ENCODE results near the gene CC2D1A. TPM values are rescaled to one million over a fixed set of nuclear protein-coding genes. Genes with fewer than 3 reads are reported as not detected.

CC2D1A gene
- total RNA-seq (2014; rRNA removed; shearing (Covaris generic)): 16.8 and 19.7 TPM in 2 replicates
- polyA plus RNA-seq (2015; cell fraction: cytosol; rRNA removed): 15.0 and 15.7 TPM in 2 replicates
- 45.3 and 50.4 TPM in 2 replicates for polyA plus RNA-seq (2015; cell fraction: nucleus; rRNA removed)

- peak; percentile 80 for DNase-seq (ENCODE audit: low read depth)
Measured at GRCh38 chr19:13905634-13906520, at the start of gene CC2D1A, which contains the start of gene BRME1. CC2D1A (plus strand) TSS chr19:13906201; CDS start chr19:13906442, 241 bp downstream. BRME1 (minus strand) TSS chr19:13906117; CDS start chr19:13904892, 1,225 bp downstream.

- no peak for DNase-seq (ENCODE audit: low read depth)
Measured at GRCh38 chr19:13856497-13856896, 49.5 kb upstream of the CC2D1A start.

GRCh38 chr19:13859361-13859880 is 46.6 kb upstream of the CC2D1A start:
- peak; percentile 54 for DNase-seq (ENCODE audit: low read depth)

GRCh38 chr19:13860679-13861391 is 45.2 kb upstream of the CC2D1A start:
- DNase-seq (ENCODE audit: low read depth): no peak

- no peak for DNase-seq (ENCODE audit: low read depth)
Measured at GRCh38 chr19:13861392-13861713, 44.6 kb upstream of the CC2D1A start.

- DNase-seq (ENCODE audit: low read depth): peak; percentile 91
Measured at GRCh38 chr19:13861714-13862531, 44.1 kb upstream of the CC2D1A start.

- DNase-seq (ENCODE audit: low read depth): no peak
Measured at GRCh38 chr19:13864046-13864666, 41.8 kb upstream of the CC2D1A start.

- DNase-seq (ENCODE audit: low read depth): no peak
Measured at GRCh38 chr19:13864667-13865570, 41.1 kb upstream of the CC2D1A start.

GRCh38 chr19:13865571-13866462 is 40.2 kb upstream of the CC2D1A start:
- DNase-seq (ENCODE audit: low read depth): no peak

GRCh38 chr19:13866463-13867046 is 39.4 kb upstream of the CC2D1A start:
- DNase-seq (ENCODE audit: low read depth): no peak

- DNase-seq (ENCODE audit: low read depth): no peak
Measured at GRCh38 chr19:13868663-13869062, 37.3 kb upstream of the CC2D1A start.

GRCh38 chr19:13869281-13869680 is 36.7 kb upstream of the CC2D1A start:
- no peak for DNase-seq (ENCODE audit: low read depth)

GRCh38 chr19:13870873-13871272 is 35.1 kb upstream of the CC2D1A start:
- no peak for DNase-seq (ENCODE audit: low read depth)

GRCh38 chr19:13872339-13872694 is 33.7 kb upstream of the CC2D1A start:
- no peak for DNase-seq (ENCODE audit: low read depth)

GRCh38 chr19:13872695-13873389 is 33.2 kb upstream of the CC2D1A start:
- DNase-seq (ENCODE audit: low read depth): no peak

- no peak for DNase-seq (ENCODE audit: low read depth)
Measured at GRCh38 chr19:13873834-13874515, 32.0 kb upstream of the CC2D1A start.

- DNase-seq (ENCODE audit: low read depth): no peak
Measured at GRCh38 chr19:13875824-13876223, 30.2 kb upstream of the CC2D1A start.
